ENCODE results near the gene ENOX1.

ENOX1 gene

DNA sequence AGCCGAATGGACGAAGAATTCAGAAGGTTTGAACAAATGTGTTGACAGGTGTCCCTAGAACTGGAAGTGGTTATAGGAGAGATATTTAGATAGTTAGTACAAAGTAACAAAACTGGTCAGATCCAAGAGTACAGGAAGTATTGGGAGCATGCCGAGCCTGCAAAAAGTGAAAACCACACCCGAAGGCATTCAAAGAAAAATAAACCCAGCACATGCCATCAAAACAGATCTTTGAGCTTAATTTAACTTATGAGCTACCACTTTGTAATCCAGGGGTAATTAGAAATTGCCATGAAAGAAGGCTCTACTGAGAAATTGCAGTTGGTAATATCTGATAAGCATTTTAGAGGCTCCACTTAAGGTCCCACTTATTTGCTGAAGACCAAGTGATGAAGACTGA is 549.2 kb downstream of the ENOX1 start:
- in situ Hi-C loops (cut with MboI; ENCODE audit: low pct_unique_long_range_greater_than_20kb, low sequenced_read_pairs, unreplicated experiment) = no loop called here
- DNase-seq (ENCODE audit: low spot score) = no peak
- TF ChIP-seq, protein P1, sequence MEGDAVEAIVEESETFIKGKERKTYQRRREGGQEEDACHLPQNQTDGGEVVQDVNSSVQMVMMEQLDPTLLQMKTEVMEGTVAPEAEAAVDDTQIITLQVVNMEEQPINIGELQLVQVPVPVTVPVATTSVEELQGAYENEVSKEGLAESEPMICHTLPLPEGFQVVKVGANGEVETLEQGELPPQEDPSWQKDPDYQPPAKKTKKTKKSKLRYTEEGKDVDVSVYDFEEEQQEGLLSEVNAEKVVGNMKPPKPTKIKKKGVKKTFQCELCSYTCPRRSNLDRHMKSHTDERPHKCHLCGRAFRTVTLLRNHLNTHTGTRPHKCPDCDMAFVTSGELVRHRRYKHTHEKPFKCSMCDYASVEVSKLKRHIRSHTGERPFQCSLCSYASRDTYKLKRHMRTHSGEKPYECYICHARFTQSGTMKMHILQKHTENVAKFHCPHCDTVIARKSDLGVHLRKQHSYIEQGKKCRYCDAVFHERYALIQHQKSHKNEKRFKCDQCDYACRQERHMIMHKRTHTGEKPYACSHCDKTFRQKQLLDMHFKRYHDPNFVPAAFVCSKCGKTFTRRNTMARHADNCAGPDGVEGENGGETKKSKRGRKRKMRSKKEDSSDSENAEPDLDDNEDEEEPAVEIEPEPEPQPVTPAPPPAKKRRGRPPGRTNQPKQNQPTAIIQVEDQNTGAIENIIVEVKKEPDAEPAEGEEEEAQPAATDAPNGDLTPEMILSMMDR (IDR thresholded peaks at IDR 0.05; ENCODE audit: extremely low read depth, insufficient read depth, missing control alignments) = no peak

- in situ Hi-C loops (cut with MboI; ENCODE audit: low pct_unique_long_range_greater_than_20kb, low sequenced_read_pairs, unreplicated experiment) = no loop called here
- DNase-seq (ENCODE audit: low spot score) = no peak
- TF ChIP-seq, protein P1 (IDR thresholded peaks at IDR 0.05; ENCODE audit: extremely low read depth, insufficient read depth, missing control alignments) = no peak
Measured at GRCh38 chr13:43235028-43235427, 551.7 kb downstream of the ENOX1 start.

- TF ChIP-seq, protein P1 (IDR thresholded peaks at IDR 0.05; ENCODE audit: extremely low read depth, insufficient read depth, missing control alignments) = no peak
- DNase-seq (ENCODE audit: low spot score) = no peak
- in situ Hi-C loops (cut with MboI; ENCODE audit: low pct_unique_long_range_greater_than_20kb, low sequenced_read_pairs, unreplicated experiment) = no loop called here
Measured at GRCh38 chr13:43232873-43233265, 553.9 kb downstream of the ENOX1 start.

GRCh38 chr13:43232144-43232872 is 554.5 kb downstream of the ENOX1 start:
- in situ Hi-C loops (cut with MboI; ENCODE audit: low pct_unique_long_range_greater_than_20kb, low sequenced_read_pairs, unreplicated experiment) = no loop called here
- TF ChIP-seq, protein P1 (IDR thresholded peaks at IDR 0.05; ENCODE audit: extremely low read depth, insufficient read depth, missing control alignments) = no peak

DNA sequence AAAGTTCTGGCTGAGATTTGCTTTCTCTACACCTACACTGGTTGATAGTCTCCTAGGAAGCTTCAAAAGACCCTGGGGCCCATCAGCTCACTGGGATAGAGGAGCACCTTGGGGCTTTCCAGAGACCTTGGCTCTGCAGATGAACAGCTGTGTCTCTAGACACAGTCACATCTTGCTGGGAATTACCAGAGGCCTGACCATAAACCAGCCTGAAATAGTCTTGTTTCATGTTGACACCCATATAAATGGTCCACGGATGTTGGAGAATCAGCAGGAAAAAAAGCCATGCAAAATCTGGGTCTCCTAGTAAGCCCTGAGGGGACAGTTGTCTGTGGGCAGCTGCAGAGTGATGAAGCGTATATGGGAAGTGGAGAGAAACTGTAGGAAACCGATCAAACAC is 555.8 kb downstream of the ENOX1 start:
- in situ Hi-C loops (cut with MboI; ENCODE audit: low pct_unique_long_range_greater_than_20kb, low sequenced_read_pairs, unreplicated experiment) = no loop called here
- no peak for DNase-seq (ENCODE audit: low spot score)
- TF ChIP-seq, protein P1 (IDR thresholded peaks at IDR 0.05; ENCODE audit: extremely low read depth, insufficient read depth, missing control alignments) = no peak

More at GRCh38 chr13:43232144-43232872, 554.5 kb downstream of the ENOX1 start:
- DNase-seq (ENCODE audit: low spot score) = no peak

DNA sequence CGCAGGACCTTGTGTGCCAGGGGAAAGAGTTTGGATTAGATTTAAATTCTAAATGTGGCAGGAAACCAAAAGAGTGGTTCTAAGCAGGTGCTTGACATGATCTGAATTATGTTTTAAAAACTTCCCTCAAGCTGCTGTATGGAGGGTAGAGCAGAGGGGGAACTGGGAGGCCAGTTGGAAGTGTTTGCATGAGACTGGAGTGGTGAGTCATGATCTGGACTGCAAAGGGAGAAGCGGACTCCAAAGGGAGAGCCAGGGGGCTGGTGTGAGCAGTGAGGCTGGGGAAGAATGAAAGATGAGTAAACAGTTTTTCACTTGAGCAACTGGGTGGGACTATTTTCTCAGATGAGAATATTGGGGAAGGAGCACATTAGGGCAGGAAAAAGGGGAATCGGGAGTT is 557.3 kb downstream of the ENOX1 start:
- in situ Hi-C loops (cut with MboI; ENCODE audit: low pct_unique_long_range_greater_than_20kb, low sequenced_read_pairs, unreplicated experiment) = no loop called here
- TF ChIP-seq, protein P1 (IDR thresholded peaks at IDR 0.05; ENCODE audit: extremely low read depth, insufficient read depth, missing control alignments) = no peak
- no peak for DNase-seq (ENCODE audit: low spot score)
